ENCODE results near the gene LAP3. TPM values are rescaled to one million over a fixed set of nuclear protein-coding genes. Genes with fewer than 3 reads are reported as not detected.

Gene LAP3
- total and polyA plus RNA-seq, 7 donors = 37.1 to 126 (median 60.3) TPM

DNA sequence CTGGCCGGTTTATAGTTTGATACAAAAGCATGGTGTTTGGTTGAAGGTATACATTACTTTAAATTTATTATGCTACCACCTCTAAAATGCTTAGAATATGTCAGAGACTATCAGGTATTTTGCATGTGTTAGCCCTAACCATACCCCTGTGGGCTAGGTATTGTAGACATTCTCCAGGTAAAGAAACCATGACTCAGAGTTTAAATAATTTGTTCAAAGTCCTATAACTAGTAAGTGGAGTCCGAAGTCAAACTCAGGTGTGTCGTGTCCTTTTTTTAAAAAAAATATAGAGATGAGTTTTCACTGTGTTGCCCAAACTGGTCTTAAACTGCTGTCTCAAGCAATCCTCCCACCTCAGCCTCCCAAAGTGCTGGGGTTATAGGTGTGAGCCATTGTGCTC is 12.4 kb downstream of the LAP3 start:
- no peaks in the 10 kb centered on the region for H3K9me3 ChIP-seq
- intact Hi-C loops (cut with DNase I) = no loop called here
- H3K4me1 ChIP-seq = no peaks in the 10 kb centered on the region
- 83 to 90% methylated on average over 3 of the region's 3 CpGs for WGBS, 2 donors
- H3K36me3 ChIP-seq = peaks cover 17 to 88% (median 29%) of the 10 kb centered on the region in 4 donors
- no peak overlapping the region for H3K4me3 ChIP-seq
- H3K27ac ChIP-seq = no peak overlapping the region
- no peak for TF ChIP-seq POLR2A (IDR thresholded peaks at IDR 0.05)
- no peak for TF ChIP-seq POLR2AphosphoS5 (IDR thresholded peaks at IDR 0.05)
- TF ChIP-seq EP300 (IDR thresholded peaks at IDR 0.05) = no peak
- TF ChIP-seq, protein P1, sequence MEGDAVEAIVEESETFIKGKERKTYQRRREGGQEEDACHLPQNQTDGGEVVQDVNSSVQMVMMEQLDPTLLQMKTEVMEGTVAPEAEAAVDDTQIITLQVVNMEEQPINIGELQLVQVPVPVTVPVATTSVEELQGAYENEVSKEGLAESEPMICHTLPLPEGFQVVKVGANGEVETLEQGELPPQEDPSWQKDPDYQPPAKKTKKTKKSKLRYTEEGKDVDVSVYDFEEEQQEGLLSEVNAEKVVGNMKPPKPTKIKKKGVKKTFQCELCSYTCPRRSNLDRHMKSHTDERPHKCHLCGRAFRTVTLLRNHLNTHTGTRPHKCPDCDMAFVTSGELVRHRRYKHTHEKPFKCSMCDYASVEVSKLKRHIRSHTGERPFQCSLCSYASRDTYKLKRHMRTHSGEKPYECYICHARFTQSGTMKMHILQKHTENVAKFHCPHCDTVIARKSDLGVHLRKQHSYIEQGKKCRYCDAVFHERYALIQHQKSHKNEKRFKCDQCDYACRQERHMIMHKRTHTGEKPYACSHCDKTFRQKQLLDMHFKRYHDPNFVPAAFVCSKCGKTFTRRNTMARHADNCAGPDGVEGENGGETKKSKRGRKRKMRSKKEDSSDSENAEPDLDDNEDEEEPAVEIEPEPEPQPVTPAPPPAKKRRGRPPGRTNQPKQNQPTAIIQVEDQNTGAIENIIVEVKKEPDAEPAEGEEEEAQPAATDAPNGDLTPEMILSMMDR (IDR thresholded peaks at IDR 0.05) = no peak
- no peak for DNase-seq
- H3K27me3 ChIP-seq = no peaks in the 10 kb centered on the region

DNA sequence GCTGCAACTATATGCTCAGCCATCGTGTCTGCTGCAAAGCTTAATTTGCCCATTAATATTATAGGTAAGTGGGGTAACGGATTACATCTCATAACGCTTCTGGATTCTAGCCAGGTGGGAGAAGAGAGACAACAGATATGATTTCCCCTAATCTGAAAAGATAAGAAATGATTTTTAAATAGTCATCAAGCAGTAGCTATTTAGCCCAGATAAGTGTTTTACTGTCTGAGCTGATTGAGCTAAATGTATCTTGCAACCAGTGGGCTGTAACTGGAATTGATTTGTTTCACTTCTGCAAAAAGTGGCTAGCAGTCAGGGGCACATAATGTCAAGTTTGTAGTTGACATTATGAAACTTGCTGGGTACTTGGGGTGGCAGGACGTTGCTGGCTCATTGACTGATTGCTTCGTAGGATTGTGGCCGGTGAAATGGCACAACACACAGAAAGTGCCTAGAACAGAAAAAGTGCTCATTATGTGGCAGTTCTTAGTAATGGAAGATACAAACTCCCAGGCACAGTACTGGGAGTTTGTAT is 18.5 kb downstream of the LAP3 start:
- no peaks in the 10 kb centered on the region for H3K9me3 ChIP-seq
- no peak for DNase-seq
- 72 to 89% methylated on average over 6 of the region's 6 CpGs for WGBS, 2 donors
- H3K27ac ChIP-seq = no peak overlapping the region
- no peaks in the 10 kb centered on the region for H3K4me1 ChIP-seq
- intact Hi-C loops (cut with DNase I) = no loop called here
- no peaks in the 10 kb centered on the region for H3K27me3 ChIP-seq
- peaks cover 15 to 89% (median 39%) of the 10 kb centered on the region in 4 donors for H3K36me3 ChIP-seq
- TF ChIP-seq, protein P1 (IDR thresholded peaks at IDR 0.05) = no peak
- TF ChIP-seq EP300 (IDR thresholded peaks at IDR 0.05) = no peak
- no peak for TF ChIP-seq POLR2AphosphoS5 (IDR thresholded peaks at IDR 0.05)
- TF ChIP-seq POLR2A (IDR thresholded peaks at IDR 0.05) = no peak
- no peak overlapping the region for H3K4me3 ChIP-seq

DNA sequence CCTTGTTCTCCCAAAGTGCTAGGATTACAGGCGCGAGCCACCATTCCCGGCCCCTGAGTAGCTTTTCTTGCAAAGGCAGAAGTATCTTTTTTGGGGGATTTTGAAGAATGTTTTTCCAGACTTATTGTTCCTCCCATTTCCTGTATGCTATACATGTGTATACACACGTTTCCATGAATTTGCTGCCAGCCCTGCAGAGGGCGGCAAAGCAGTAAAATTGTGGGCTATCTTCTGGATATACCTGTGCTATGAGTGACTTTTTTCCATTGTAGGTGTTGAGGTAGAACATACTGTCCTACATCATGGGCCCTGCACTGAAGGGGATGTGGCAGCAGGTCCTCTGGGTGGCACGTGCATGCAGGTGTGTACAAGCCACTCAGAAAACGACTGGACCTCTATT is 20.5 kb downstream of the LAP3 start:
- H3K27me3 ChIP-seq = no peaks in the 10 kb centered on the region
- H3K9me3 ChIP-seq = no peaks in the 10 kb centered on the region
- no peak overlapping the region for H3K4me3 ChIP-seq
- 77 to 78% methylated on average over 7 of the region's 7 CpGs for WGBS, 2 donors
- no peak for DNase-seq
- intact Hi-C loops (cut with DNase I) = no loop called here
- peaks cover 15 to 90% (median 44%) of the 10 kb centered on the region in 4 donors for H3K36me3 ChIP-seq
- no peak for TF ChIP-seq EP300 (IDR thresholded peaks at IDR 0.05)
- no peak for TF ChIP-seq POLR2AphosphoS5 (IDR thresholded peaks at IDR 0.05)
- no peak for TF ChIP-seq POLR2A (IDR thresholded peaks at IDR 0.05)
- H3K27ac ChIP-seq = no peak overlapping the region
- no peaks in the 10 kb centered on the region for H3K4me1 ChIP-seq

GRCh38 chr4:17599826-17600225 is 22.8 kb downstream of the LAP3 start:
- Histone ChIP-seq H3K27ac (no peak overlapping the region), H3K27me3 (no peaks in the 10 kb centered on the region), H3K9me3 (no peaks in the 10 kb centered on the region), H3K36me3 (peaks cover 8 to 90% (median 40%) of the 10 kb centered on the region in 4 donors), H3K4me3 (no peak overlapping the region), H3K4me1 (no peaks in the 10 kb centered on the region)
- TF ChIP-seq, protein P1 (IDR thresholded peaks at IDR 0.05) = no peak
- TF ChIP-seq POLR2AphosphoS5 (IDR thresholded peaks at IDR 0.05) = no peak
- no peak for TF ChIP-seq POLR2A (IDR thresholded peaks at IDR 0.05)
- no peak for TF ChIP-seq EP300 (IDR thresholded peaks at IDR 0.05)
- DNase-seq = no peak
- 48 to 99% methylated on average over 1 of the region's 1 CpG for WGBS, 2 donors
- intact Hi-C loops (cut with DNase I) = no loop called here

DNA sequence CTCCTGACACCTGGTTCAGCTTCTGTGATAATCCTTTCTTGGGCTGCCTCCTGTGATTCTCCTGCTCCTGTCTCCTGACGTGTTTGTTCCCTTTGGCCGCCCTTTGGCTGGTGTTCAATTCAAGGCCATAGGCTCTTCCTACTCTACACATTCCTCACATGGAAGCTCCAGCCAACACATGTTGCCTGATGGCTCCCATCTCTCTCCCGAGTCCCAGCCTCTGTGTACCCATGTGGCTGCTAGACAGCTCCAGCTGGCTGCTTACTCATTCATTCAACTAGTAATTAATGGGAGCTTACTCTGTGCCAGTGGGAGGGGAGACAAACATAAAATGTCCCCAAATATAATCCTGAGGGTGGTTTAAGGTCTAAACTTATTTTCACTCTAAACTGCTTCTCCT is 28.2 kb downstream of the LAP3 start:
- intact Hi-C loops (cut with DNase I) = no loop called here
- Histone ChIP-seq H3K4me3 (no peak overlapping the region), H3K4me1 (no peaks in the 10 kb centered on the region), H3K27ac (no peak overlapping the region), H3K27me3 (no peaks in the 10 kb centered on the region), H3K9me3 (no peaks in the 10 kb centered on the region), H3K36me3 (peaks cover 3 to 79% (median 31%) of the 10 kb centered on the region in 4 donors)
- WGBS, 2 donors = 83 to 86% methylated on average over 3 of the region's 3 CpGs
- DNase-seq = no peak
- TF ChIP-seq EP300 (IDR thresholded peaks at IDR 0.05) (no peak), POLR2AphosphoS5 (IDR thresholded peaks at IDR 0.05) (no peak), POLR2A (IDR thresholded peaks at IDR 0.05) (no peak)
- TF ChIP-seq, protein P1 (IDR thresholded peaks at IDR 0.05) = no peak

All from sigmoid colon (tissue), 7 donors.